ENCODE measurements around the gene TTI1.

- TF ChIP-seq CTCF (IDR thresholded peaks at IDR 0.05) (peak in 1 of 4 experiments; percentile 10), POLR2A (IDR thresholded peaks at IDR 0.05) (no peak)
Observed at GRCh38 chr20:38040276-38040675, 7.0 kb upstream of the TTI1 start.

All from prostate gland (tissue), 2 donors.